Measurements from ENCODE around the gene UVRAG.

Gene UVRAG

DNA sequence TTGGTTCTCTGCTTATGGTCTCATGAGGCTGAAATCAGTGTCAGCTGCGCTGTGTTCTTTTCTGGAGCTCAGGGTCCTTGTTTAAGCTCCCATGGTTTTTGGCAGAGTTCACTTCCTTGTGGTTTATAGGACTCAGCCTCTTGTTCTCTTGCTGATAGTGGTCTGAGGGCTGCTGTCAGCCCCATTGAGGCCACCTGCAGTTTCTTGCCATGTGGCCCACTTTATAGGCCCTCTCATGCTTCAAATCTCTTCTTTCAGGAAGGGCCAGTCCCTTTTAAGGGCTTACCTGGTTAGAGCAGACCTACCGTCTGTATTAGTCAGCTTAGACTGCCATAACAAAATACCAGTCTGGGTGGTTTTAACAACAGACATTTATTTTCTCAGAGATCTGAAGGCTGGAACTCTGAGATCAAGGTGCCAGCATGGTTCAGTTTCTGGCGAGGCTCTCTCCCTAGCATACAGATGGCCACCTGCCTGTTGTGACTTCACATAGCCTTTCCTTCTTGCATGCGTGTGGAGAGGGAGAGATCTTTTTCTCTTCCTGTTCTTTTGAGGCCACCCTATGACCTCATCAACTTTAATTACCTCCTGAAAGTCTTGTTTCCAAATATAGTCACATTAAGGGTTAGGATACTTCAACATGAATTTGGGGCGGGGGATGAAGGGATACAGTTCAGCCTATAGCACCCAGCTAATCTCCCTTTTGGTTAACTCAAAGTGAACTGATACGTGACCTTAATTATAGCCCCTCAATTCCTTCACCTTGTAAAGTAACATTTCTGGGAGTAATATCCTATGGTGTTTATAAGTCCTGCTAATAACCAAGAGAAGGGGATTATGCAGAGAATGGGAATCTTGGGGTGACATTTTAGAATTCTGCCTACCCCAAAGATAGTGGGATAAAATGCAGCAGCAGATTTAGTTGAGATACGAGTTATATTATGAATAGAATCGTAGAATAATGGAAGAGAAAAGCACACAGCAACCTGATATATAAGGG lies 131.8 kb downstream of the UVRAG start:
- H3K4me1 ChIP-seq (ENCODE audit: control insufficient read depth, insufficient read depth, low read length): peaks cover 8% of the 10 kb centered on the region
- H3K36me3 ChIP-seq (ENCODE audit: control insufficient read depth in 2 of 2, insufficient read depth in 1 of 2, low read length in 2 of 2): no peaks in the 10 kb centered on the region
- H3K4me3 ChIP-seq (ENCODE audit: low read depth, low read length): no peak overlapping the region
- ChIA-PET CTCF (interaction anchor here (0.5 to 2.4 kb wide), 4 partner anchors 10 to 131 kb away, joined by 3 to 5 read pairs (median 4); no protein-coding TSS in a partner anchor), POLR2A (no interaction called here)
- peak overlapping the region; percentile 62 for H3K27ac ChIP-seq (ENCODE audit: extremely low read depth, low read depth, low read length)
- H3K9me3 ChIP-seq (ENCODE audit: control insufficient read depth, insufficient read depth, low read depth, low read length): no peaks in the 10 kb centered on the region
- TF ChIP-seq, protein P1, sequence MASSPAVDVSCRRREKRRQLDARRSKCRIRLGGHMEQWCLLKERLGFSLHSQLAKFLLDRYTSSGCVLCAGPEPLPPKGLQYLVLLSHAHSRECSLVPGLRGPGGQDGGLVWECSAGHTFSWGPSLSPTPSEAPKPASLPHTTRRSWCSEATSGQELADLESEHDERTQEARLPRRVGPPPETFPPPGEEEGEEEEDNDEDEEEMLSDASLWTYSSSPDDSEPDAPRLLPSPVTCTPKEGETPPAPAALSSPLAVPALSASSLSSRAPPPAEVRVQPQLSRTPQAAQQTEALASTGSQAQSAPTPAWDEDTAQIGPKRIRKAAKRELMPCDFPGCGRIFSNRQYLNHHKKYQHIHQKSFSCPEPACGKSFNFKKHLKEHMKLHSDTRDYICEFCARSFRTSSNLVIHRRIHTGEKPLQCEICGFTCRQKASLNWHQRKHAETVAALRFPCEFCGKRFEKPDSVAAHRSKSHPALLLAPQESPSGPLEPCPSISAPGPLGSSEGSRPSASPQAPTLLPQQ (tag by site-specific recombination; IDR thresholded peaks at IDR 0.05): peak; percentile 84
- peak; percentile 62 for TF ChIP-seq ZNF366 (tag by site-specific recombination; conservative IDR thresholded peaks at IDR 0.05)
- peak; percentile 89 for TF ChIP-seq ZBTB8A (tag by site-specific recombination; IDR thresholded peaks at IDR 0.05)
- peak; percentile 94 for TF ChIP-seq GLIS1 (tag by site-specific recombination; IDR thresholded peaks at IDR 0.05)
- TF ChIP-seq MZF1 (tag by site-specific recombination; IDR thresholded peaks at IDR 0.05; ENCODE audit: borderline replicate concordance): peak; percentile 90; the same call in 1 of the 2 replicates
- TF ChIP-seq ZBTB26 (tag by site-specific recombination; optimal IDR thresholded peaks at IDR 0.05): no peak
- peak; percentile 86 for TF ChIP-seq ZBTB21 (tag by site-specific recombination; IDR thresholded peaks at IDR 0.05)
- 0 out of 2 replicates have a peak, but pooled peaks have one; percentile 5 for TF ChIP-seq TRIM28 (IDR thresholded peaks at IDR 0.05; ENCODE audit: borderline replicate concordance, low read length)
- peak; percentile 63 for TF ChIP-seq ZNF335 (tag by site-specific recombination; conservative IDR thresholded peaks at IDR 0.05)
- peak; percentile 32 for TF ChIP-seq IKZF3 (tag by site-specific recombination; IDR thresholded peaks at IDR 0.05)
- TF ChIP-seq ZNF561 (tag by site-specific recombination; IDR thresholded peaks at IDR 0.05; ENCODE audit: borderline replicate concordance): no peak
- TF ChIP-seq ZIC2 (tag by site-specific recombination; IDR thresholded peaks at IDR 0.05): peak; percentile 85
- no peak for TF ChIP-seq ZNF555 (tag by site-specific recombination; conservative IDR thresholded peaks at IDR 0.05)
- TF ChIP-seq OSR2 (tag by site-specific recombination; IDR thresholded peaks at IDR 0.05): peak; percentile 33; the same call in 1 of the 2 replicates
- TF ChIP-seq, protein P2, sequence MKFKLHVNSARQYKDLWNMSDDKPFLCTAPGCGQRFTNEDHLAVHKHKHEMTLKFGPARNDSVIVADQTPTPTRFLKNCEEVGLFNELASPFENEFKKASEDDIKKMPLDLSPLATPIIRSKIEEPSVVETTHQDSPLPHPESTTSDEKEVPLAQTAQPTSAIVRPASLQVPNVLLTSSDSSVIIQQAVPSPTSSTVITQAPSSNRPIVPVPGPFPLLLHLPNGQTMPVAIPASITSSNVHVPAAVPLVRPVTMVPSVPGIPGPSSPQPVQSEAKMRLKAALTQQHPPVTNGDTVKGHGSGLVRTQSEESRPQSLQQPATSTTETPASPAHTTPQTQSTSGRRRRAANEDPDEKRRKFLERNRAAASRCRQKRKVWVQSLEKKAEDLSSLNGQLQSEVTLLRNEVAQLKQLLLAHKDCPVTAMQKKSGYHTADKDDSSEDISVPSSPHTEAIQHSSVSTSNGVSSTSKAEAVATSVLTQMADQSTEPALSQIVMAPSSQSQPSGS (tag by site-specific recombination; IDR thresholded peaks at IDR 0.05; ENCODE audit: low read depth): peak; percentile 87
- no peak for TF ChIP-seq ZNF624 (tag by site-specific recombination; IDR thresholded peaks at IDR 0.05)
- TF ChIP-seq ZNF629 (tag by site-specific recombination; IDR thresholded peaks at IDR 0.05): peak; percentile 82
- peak; percentile 62; the same call in 1 of the 2 replicates for TF ChIP-seq PRDM10 (tag by site-specific recombination; IDR thresholded peaks at IDR 0.05)
- 0 out of 2 replicates have a peak, but pooled peaks have one; percentile 38 for TF ChIP-seq ZNF558 (tag by site-specific recombination; IDR thresholded peaks at IDR 0.05)
- peak; percentile 61 for TF ChIP-seq ZSCAN30 (tag by site-specific recombination; IDR thresholded peaks at IDR 0.05)
- TF ChIP-seq ZNF449 (tag by site-specific recombination; IDR thresholded peaks at IDR 0.05): no peak
- peak; percentile 95 for TF ChIP-seq FEZF1 (tag by site-specific recombination; IDR thresholded peaks at IDR 0.05)
- TF ChIP-seq ZNF664 (tag by site-specific recombination; IDR thresholded peaks at IDR 0.05): peak; percentile 81
- 0 out of 2 replicates have a peak, but pooled peaks have one; percentile 11 for TF ChIP-seq ZBTB17 (tag by site-specific recombination; IDR thresholded peaks at IDR 0.05)

Measured in HEK293 (cell line).